HepG2 (cell line): ENCODE data around the gene RAB11FIP5. TPM values are rescaled to one million over a fixed set of nuclear protein-coding genes. Genes with fewer than 3 reads are reported as not detected.

Source experiments
- AHR ChIP-seq: IDR thresholded peaks from 2 replicates; pipeline ENCODE4 v1.6.1; 2018; ENCODE audit warnings: missing genetic modification reagents, missing compliant biosample characterization
- ATF1 ChIP-seq: IDR thresholded peaks from 2 replicates; pipeline ENCODE4 v1.6.1; 2016; ENCODE audit warnings: mild to moderate bottlenecking, control low read depth
- BORCS8-MEF2B ChIP-seq: sonication (generic); formaldehyde crosslinking; IDR thresholded peaks from 2 replicates; pipeline ENCODE4 v1.8.0; 2022; ENCODE audit warnings: mild to moderate bottlenecking, missing genetic modification reagents
- ELF4 ChIP-seq: sonication (generic); formaldehyde crosslinking; IDR thresholded peaks from 2 replicates; pipeline ENCODE4 v1.5.0; 2020; ENCODE audit warnings: missing genetic modification reagents, mild to moderate bottlenecking, moderate library complexity, borderline replicate concordance
- HES4 ChIP-seq: sonication (generic); formaldehyde crosslinking; IDR thresholded peaks from 2 replicates; pipeline ENCODE4 v1.9.0; 2021; ENCODE audit warnings: mild to moderate bottlenecking, missing genetic modification reagents, borderline replicate concordance
- KMT2A ChIP-seq: sonication (generic); formaldehyde crosslinking; IDR thresholded peaks from 2 replicates; pipeline ENCODE4 v1.4.0; 2020; ENCODE audit warnings: missing genetic modification reagents
- NFRKB ChIP-seq: fragments of 450-650 bp; IDR thresholded peaks from 2 replicates; pipeline ENCODE4 v1.6.1; 2017
- NKX3-1 ChIP-seq: sonication (generic); formaldehyde crosslinking; IDR thresholded peaks from 2 replicates; pipeline ENCODE4 v1.5.0; 2020; ENCODE audit warnings: missing genetic modification reagents
- PAXIP1 ChIP-seq: sonication (generic); formaldehyde crosslinking; conservative IDR thresholded peaks from 2 replicates; pipeline ENCODE4 v1.4.0; 2020; ENCODE audit warnings: mild to moderate bottlenecking, missing genetic modification reagents, moderate library complexity
- RAD51 ChIP-seq: fragments of 450-650 bp; IDR thresholded peaks from 2 replicates; pipeline ENCODE4 v1.6.1; 2016; ENCODE audit warnings: borderline replicate concordance
- RXRB ChIP-seq: IDR thresholded peaks from 2 replicates; pipeline ENCODE4 v1.6.1; 2016; ENCODE audit warnings: borderline replicate concordance, missing genetic modification reagents, missing compliant biosample characterization
- ZBTB14 ChIP-seq: sonication (generic); formaldehyde crosslinking; IDR thresholded peaks from 2 replicates; pipeline ENCODE4 v1.4.0; 2020; ENCODE audit warnings: missing genetic modification reagents
- ZBTB38 ChIP-seq: sonication (generic); formaldehyde crosslinking; IDR thresholded peaks from 2 replicates; pipeline ENCODE4 v1.5.1; 2020; ENCODE audit warnings: mild to moderate bottlenecking, missing genetic modification reagents
- ZIK1 ChIP-seq: sonication (generic); formaldehyde crosslinking; IDR thresholded peaks from 2 replicates; pipeline ENCODE4 v1.5.0; 2020; ENCODE audit warnings: mild to moderate bottlenecking, low read depth, missing genetic modification reagents, borderline replicate concordance
- ZNF3 ChIP-seq: IDR thresholded peaks from 2 replicates; pipeline ENCODE4 v1.7.0; 2017; ENCODE audit warnings: inconsistent platforms
- ZNF503 ChIP-seq: sonication (generic); formaldehyde crosslinking; IDR thresholded peaks from 2 replicates; pipeline ENCODE4 v1.4.0; 2020; ENCODE audit warnings: missing genetic modification reagents
- ZNF652 ChIP-seq: IDR thresholded peaks from 2 replicates; pipeline ENCODE4 v1.6.1; 2016; ENCODE audit warnings: low read depth, borderline replicate concordance
- ZNF737 ChIP-seq: sonication (generic); formaldehyde crosslinking; IDR thresholded peaks from 2 replicates; pipeline ENCODE4 v1.5.0; 2020; ENCODE audit warnings: missing genetic modification reagents, mild to moderate bottlenecking, borderline replicate concordance
- polyA plus RNA-seq, 8 experiments: library from polyadenylated mRNA; depleted of rRNA in 3 of 8; stranded (reverse) in 7 of 8; unstranded in 1 of 8; fragments of >200 nt; fragmentation: Illumina TruSeq in 4 of 8; extraction: Trizol in 4 of 8; gene quantifications; 2 replicates each; pipeline versions ENCODE4 v1.2.1 to v1.2.3, GENCODE V29; 2011 to 2016; ENCODE audit warnings: low read depth in 4 of 8, missing spikeins in 1 of 8, mixed read lengths in 1 of 8; ENCODE audit not compliant: insufficient read depth in 1 of 8
- total RNA-seq, 5 experiments: library from RNA; depleted of rRNA; stranded (reverse); fragments of >200 nt; fragmentation: Illumina TruSeq; extraction: Trizol; gene quantifications; 2 replicates each; pipeline ENCODE4 v1.2.3, GENCODE V29; 2016; ENCODE audit warnings: low read depth in 1 of 5
- TF ChIP-seq, protein P1 (sequence below): sonication (generic); formaldehyde crosslinking; IDR thresholded peaks from 2 replicates; pipeline ENCODE4 v1.4.0; 2020; ENCODE audit warnings: low read depth, mild to moderate bottlenecking, missing genetic modification reagents
- TF ChIP-seq, protein P2 (sequence below): sonication (generic); formaldehyde crosslinking; IDR thresholded peaks from 2 replicates; pipeline ENCODE4 v1.5.0; 2020; ENCODE audit warnings: missing genetic modification reagents

Gene RAB11FIP5
- total and polyA plus RNA-seq, 2 of the 13 experiments (the other 11 are each of a cell fraction or from before 2014, with no cell fraction given), result 9.4 to 22.9 TPM

- no peak for TF ChIP-seq ZIK1 (CRISPR knock-in tag)
- TF ChIP-seq BORCS8-MEF2B (CRISPR knock-in tag), result 0 out of 2 replicates have a peak, but pooled peaks have one; percentile 37
- no peak for TF ChIP-seq HES4 (CRISPR knock-in tag)
- no peak for TF ChIP-seq AHR (CRISPR knock-in tag)
- no peak for TF ChIP-seq NFRKB
- TF ChIP-seq RXRB (CRISPR knock-in tag), result no peak
- no peak for TF ChIP-seq ATF1 (CRISPR knock-in tag)
- TF ChIP-seq ZNF503 (CRISPR knock-in tag), result no peak
- TF ChIP-seq ZBTB38 (CRISPR knock-in tag), result peak; percentile 33; the same call in 1 of the 2 replicates
- no peak for TF ChIP-seq PAXIP1
- TF ChIP-seq, protein P1, sequence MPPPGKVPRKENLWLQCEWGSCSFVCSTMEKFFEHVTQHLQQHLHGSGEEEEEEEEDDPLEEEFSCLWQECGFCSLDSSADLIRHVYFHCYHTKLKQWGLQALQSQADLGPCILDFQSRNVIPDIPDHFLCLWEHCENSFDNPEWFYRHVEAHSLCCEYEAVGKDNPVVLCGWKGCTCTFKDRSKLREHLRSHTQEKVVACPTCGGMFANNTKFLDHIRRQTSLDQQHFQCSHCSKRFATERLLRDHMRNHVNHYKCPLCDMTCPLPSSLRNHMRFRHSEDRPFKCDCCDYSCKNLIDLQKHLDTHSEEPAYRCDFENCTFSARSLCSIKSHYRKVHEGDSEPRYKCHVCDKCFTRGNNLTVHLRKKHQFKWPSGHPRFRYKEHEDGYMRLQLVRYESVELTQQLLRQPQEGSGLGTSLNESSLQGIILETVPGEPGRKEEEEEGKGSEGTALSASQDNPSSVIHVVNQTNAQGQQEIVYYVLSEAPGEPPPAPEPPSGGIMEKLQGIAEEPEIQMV (CRISPR knock-in tag), result peak; percentile 71; the same call in 1 of the 2 replicates
- TF ChIP-seq ZNF737, result no peak
- TF ChIP-seq, protein P2, sequence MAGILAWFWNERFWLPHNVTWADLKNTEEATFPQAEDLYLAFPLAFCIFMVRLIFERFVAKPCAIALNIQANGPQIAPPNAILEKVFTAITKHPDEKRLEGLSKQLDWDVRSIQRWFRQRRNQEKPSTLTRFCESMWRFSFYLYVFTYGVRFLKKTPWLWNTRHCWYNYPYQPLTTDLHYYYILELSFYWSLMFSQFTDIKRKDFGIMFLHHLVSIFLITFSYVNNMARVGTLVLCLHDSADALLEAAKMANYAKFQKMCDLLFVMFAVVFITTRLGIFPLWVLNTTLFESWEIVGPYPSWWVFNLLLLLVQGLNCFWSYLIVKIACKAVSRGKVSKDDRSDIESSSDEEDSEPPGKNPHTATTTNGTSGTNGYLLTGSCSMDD, result no peak
- no peak for TF ChIP-seq NKX3-1 (CRISPR knock-in tag)
- TF ChIP-seq KMT2A, result no peak
- no peak for TF ChIP-seq ELF4 (CRISPR knock-in tag)
- TF ChIP-seq ZBTB14, result no peak
- TF ChIP-seq ZNF652 (CRISPR knock-in tag), result no peak
- TF ChIP-seq ZNF3 (CRISPR knock-in tag), result no peak
- TF ChIP-seq RAD51, result no peak
Measured at GRCh38 chr2:73085691-73086090, 27.1 kb downstream of the RAB11FIP5 start (continued).
